ENCODE measurements around the gene MAGI2.

DNA sequence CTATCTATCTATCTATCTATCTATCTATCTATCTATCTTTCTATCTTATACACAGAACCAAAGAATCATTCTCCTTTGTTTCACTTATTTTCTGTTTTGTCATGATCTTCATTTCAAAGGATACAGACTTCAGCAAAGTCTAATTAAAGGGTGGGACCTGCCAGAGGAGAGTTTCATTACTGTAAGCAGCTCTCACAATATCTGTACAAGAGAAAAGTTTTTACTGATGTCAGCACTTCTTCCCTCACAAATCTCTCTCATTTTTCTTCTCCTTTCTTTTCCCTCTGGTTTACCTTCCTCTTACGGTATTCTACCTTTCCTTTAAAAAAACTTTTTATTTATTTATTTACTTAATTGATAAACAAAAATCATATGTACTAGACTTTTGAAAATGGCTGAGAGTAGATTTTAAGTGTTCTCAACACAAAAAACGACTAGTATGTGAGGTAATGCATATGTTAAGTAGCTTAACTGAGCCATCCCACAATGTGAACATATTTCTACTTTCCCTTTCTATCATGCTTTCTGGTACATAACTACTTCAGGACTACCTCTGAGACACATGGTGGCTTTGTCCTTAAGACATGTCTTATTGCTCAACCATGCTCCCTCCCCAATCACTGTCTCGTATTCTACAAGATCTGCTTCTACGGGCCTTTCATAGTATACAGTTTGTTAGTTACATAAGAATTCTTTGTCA is 955.6 kb downstream of the MAGI2 start:
- TF ChIP-seq, protein P1, sequence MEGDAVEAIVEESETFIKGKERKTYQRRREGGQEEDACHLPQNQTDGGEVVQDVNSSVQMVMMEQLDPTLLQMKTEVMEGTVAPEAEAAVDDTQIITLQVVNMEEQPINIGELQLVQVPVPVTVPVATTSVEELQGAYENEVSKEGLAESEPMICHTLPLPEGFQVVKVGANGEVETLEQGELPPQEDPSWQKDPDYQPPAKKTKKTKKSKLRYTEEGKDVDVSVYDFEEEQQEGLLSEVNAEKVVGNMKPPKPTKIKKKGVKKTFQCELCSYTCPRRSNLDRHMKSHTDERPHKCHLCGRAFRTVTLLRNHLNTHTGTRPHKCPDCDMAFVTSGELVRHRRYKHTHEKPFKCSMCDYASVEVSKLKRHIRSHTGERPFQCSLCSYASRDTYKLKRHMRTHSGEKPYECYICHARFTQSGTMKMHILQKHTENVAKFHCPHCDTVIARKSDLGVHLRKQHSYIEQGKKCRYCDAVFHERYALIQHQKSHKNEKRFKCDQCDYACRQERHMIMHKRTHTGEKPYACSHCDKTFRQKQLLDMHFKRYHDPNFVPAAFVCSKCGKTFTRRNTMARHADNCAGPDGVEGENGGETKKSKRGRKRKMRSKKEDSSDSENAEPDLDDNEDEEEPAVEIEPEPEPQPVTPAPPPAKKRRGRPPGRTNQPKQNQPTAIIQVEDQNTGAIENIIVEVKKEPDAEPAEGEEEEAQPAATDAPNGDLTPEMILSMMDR (IDR thresholded peaks at IDR 0.05), result no peak
- no peak for TF ChIP-seq POLR2A (IDR thresholded peaks at IDR 0.05)
- TF ChIP-seq POLR2AphosphoS5 (IDR thresholded peaks at IDR 0.05; ENCODE audit: insufficient read depth in 1 of 2, low read depth in 1 of 2), result no peak
